Ureter (tissue), 1 donor: ENCODE results near the gene SYP. TPM values are rescaled to one million over a fixed set of nuclear protein-coding genes. Genes with fewer than 3 reads are reported as not detected.

Source experiments
- total RNA-seq: library from RNA; stranded (reverse); gene quantifications from one replicate; pipeline ENCODE4 v1.2.4, GENCODE V29; 2023
- donor health status: DM: yes; HTN: yes; CAD: no.

SYP gene
- total RNA-seq, 1 donor from 2014 or later = 1.7 TPM

Other genes with a start within 250 kb of the SYP start
- 53.8 TPM for gene OTUD5, start 242.6 kb downstream of the SYP start, total RNA-seq
- gene KCND1, start 228.3 kb downstream of the SYP start, total RNA-seq = 3.4 TPM
- 56.8 TPM for gene GRIPAP1, start 197.9 kb downstream of the SYP start, total RNA-seq
- gene TFE3, start 156.8 kb downstream of the SYP start, total RNA-seq = 45.2 TPM
- 16.9 TPM for gene CCDC120, start 141.2 kb downstream of the SYP start, total RNA-seq
- 20.9 TPM for gene PRAF2, start 126.2 kb downstream of the SYP start, total RNA-seq
- gene WDR45, start 120.3 kb downstream of the SYP start, total RNA-seq = 60.8 TPM
- 18.2 TPM for gene GPKOW, start 76.5 kb downstream of the SYP start, total RNA-seq
- gene MAGIX, start 37.4 kb downstream of the SYP start, total RNA-seq = 12.8 TPM
- 141 TPM for gene PLP2, start 28.3 kb downstream of the SYP start, total RNA-seq
- 24.7 TPM for gene PRICKLE3, start 13.8 kb downstream of the SYP start, total RNA-seq
- 0.49 TPM for gene CACNA1F, start 33.1 kb upstream of the SYP start, total RNA-seq
- gene CCDC22, start 35.3 kb upstream of the SYP start, total RNA-seq = 16.9 TPM
- gene FOXP3, start 64.5 kb upstream of the SYP start, total RNA-seq = 0.49 TPM
- gene PPP1R3F, start 69.6 kb upstream of the SYP start, total RNA-seq = 6.2 TPM
- not detected for gene GAGE10, start 103.5 kb upstream of the SYP start, total RNA-seq
- not detected for gene GAGE12J, start 121.8 kb upstream of the SYP start, total RNA-seq
- gene GAGE13, start 131.4 kb upstream of the SYP start, total RNA-seq = not detected